ENCODE results near the gene CPNE9. TPM values are rescaled to one million over a fixed set of nuclear protein-coding genes. Genes with fewer than 3 reads are reported as not detected.

CPNE9 gene
- total RNA-seq, 1 donor from 2014 or later, result not detected

DNA sequence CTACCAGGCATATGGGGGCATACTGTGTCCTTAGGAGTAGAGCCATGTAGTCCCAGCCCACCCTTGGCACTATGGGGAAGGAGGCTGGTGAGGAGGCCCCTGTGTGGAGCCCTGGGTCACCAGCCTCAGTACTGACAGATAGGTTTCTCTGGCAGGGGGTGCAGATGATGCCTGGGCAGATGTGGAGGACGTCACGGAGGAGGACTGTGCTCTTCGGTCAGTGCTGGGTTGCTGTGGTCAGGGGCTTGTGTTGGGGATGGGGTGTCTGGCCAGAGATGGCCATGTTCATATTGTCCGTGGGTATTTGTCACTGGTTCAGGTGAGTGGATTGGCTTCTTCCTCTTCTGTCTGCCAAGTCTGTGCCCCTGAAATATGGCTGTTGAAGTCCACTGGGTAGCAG lies 34.4 kb upstream of the CPNE9 start:
- H3K27ac Mint-ChIP-seq (ENCODE audit: unreplicated experiment), result no peak overlapping the region
- no peak overlapping the region for H3K4me3 Mint-ChIP-seq (ENCODE audit: unreplicated experiment)
- H3K27me3 Mint-ChIP-seq (ENCODE audit: low read depth), result no peaks in the 10 kb centered on the region
- H3K9me3 Mint-ChIP-seq (ENCODE audit: low read depth), result no peaks in the 10 kb centered on the region
- peaks cover 12% of the 10 kb centered on the region for H3K4me1 Mint-ChIP-seq (ENCODE audit: low read depth)
- no peak for TF ChIP-seq CTCF (IDR thresholded peaks at IDR 0.05)
- DNase-seq (ENCODE audit: low spot score), result no peak
- peaks cover 41% of the 10 kb centered on the region for H3K36me3 Mint-ChIP-seq (ENCODE audit: low read depth)

DNA sequence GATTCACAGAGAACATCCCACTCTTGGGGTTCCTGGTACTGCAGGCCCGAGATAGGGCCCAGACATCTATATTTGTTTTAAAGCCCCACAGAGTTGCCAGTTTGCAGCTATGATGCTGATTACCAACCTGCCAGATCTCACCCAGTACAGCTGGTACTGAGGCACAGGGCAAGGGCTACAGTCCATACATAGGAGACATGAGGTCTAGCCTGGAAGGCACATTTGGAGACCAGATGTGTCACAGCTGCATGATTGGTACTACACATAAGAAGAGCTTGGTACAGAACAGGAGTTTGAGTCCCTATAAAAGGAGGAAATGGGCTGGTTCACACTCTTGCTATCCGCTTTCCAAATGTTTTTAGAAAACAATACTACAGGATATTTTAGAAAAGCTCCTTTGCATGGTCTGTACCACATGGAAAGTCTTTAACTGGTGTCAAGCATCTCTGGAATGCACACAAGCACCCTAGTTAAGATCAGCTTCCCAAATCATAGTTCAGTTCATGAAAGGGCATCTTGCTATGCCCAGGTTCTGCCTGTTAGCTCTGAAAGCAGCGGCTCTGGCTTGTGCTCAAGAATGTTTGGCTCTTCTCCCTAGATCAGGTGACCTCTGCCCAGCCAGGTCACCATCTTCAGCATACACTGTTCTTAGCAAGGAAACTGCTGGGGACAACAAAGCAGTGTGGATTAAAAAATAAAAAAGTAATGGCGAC lies 33.8 kb upstream of the CPNE9 start:
- no peaks in the 10 kb centered on the region for H3K9me3 Mint-ChIP-seq (ENCODE audit: low read depth)
- no peak for TF ChIP-seq CTCF (IDR thresholded peaks at IDR 0.05)
- no peak for DNase-seq (ENCODE audit: low spot score)
- no peaks in the 10 kb centered on the region for H3K27me3 Mint-ChIP-seq (ENCODE audit: low read depth)
- no peak overlapping the region for H3K27ac Mint-ChIP-seq (ENCODE audit: unreplicated experiment)
- H3K36me3 Mint-ChIP-seq (ENCODE audit: low read depth), result peaks cover 37% of the 10 kb centered on the region
- peaks cover 12% of the 10 kb centered on the region for H3K4me1 Mint-ChIP-seq (ENCODE audit: low read depth)
- no peak overlapping the region for H3K4me3 Mint-ChIP-seq (ENCODE audit: unreplicated experiment)

GRCh38 chr3:9673082-9673481 lies 30.6 kb upstream of the CPNE9 start:
- H3K4me3 Mint-ChIP-seq (ENCODE audit: unreplicated experiment), result no peak overlapping the region
- H3K9me3 Mint-ChIP-seq (ENCODE audit: low read depth), result no peaks in the 10 kb centered on the region
- TF ChIP-seq CTCF (IDR thresholded peaks at IDR 0.05), result no peak
- peaks cover 12% of the 10 kb centered on the region for H3K4me1 Mint-ChIP-seq (ENCODE audit: low read depth)
- DNase-seq (ENCODE audit: low spot score), result no peak
- H3K27ac Mint-ChIP-seq (ENCODE audit: unreplicated experiment), result no peak overlapping the region
- H3K27me3 Mint-ChIP-seq (ENCODE audit: low read depth), result no peaks in the 10 kb centered on the region
- H3K36me3 Mint-ChIP-seq (ENCODE audit: low read depth), result peaks cover 45% of the 10 kb centered on the region

- H3K27ac Mint-ChIP-seq (ENCODE audit: unreplicated experiment), result no peak overlapping the region
These were observed 29.9 kb upstream of the CPNE9 start for GRCh38 chr3:9673752-9674151.

GRCh38 chr3:9675736-9676290 lies 27.8 kb upstream of the CPNE9 start:
- Mint-ChIP-seq H3K27me3 (ENCODE audit: low read depth) (no peaks in the 10 kb centered on the region), H3K9me3 (ENCODE audit: low read depth) (no peaks in the 10 kb centered on the region), H3K4me3 (ENCODE audit: unreplicated experiment) (no peak overlapping the region), H3K36me3 (ENCODE audit: low read depth) (peaks cover 48% of the 10 kb centered on the region), H3K27ac (ENCODE audit: unreplicated experiment) (no peak overlapping the region), H3K4me1 (ENCODE audit: low read depth) (no peaks in the 10 kb centered on the region)
- TF ChIP-seq CTCF (IDR thresholded peaks at IDR 0.05), result no peak
- DNase-seq (ENCODE audit: low spot score), result no peak

More at GRCh38 chr3:9673752-9674151, 29.9 kb upstream of the CPNE9 start:
- Mint-ChIP-seq H3K4me3 (ENCODE audit: unreplicated experiment) (no peak overlapping the region), H3K36me3 (ENCODE audit: low read depth) (peaks cover 47% of the 10 kb centered on the region), H3K27me3 (ENCODE audit: low read depth) (no peaks in the 10 kb centered on the region), H3K4me1 (ENCODE audit: low read depth) (peaks cover 12% of the 10 kb centered on the region), H3K9me3 (ENCODE audit: low read depth) (no peaks in the 10 kb centered on the region)
- no peak for TF ChIP-seq CTCF (IDR thresholded peaks at IDR 0.05)
- DNase-seq (ENCODE audit: low spot score), result no peak
